Muscle of arm (tissue), 12 donors: ENCODE results near the gene AMELX. TPM values are rescaled to one million over a fixed set of nuclear protein-coding genes. Genes with fewer than 3 reads are reported as not detected.

ENCODE experiments used
- DNase-seq: peaks from one replicate; pipeline ENCODE4 v3.0.0-alpha.2; 2013
- polyA plus RNA-seq, 12 donors: library from polyadenylated mRNA; unstranded; fragments of 120-200 nt; gene quantifications; one replicate each; pipeline ENCODE4 v1.2.1, GENCODE V29; 2013; ENCODE audit not compliant: insufficient read length in 12 of 12

AMELX gene
- polyA plus RNA-seq, 12 donors, result not detected

GRCh38 chrX:11305641-11306040, 12.4 kb downstream of the AMELX start:
- DNase-seq, result no peak

DNA sequence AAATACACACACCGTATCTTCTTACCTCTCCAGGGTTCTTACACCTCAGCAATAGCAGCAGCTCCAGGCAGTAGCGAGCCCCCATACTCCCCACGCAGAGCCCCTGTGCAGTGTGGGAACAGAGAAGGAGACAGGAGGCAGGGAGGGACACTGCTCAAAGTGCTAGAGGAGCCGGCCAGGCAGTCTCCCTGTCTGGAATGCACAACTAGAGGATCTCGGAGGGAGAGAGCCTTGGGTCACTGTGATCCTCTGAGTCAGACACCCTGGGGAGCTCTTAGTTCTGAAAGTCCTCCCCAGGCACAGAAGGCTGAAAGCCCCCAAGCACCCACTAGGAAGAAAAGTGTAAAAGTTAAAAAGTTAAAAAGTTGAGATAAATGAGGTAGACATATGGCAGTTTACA, 16.0 kb downstream of the AMELX start:
- DNase-seq, result no peak

GRCh38 chrX:11311706-11312105, 18.5 kb downstream of the AMELX start:
- DNase-seq, result peak; percentile 40

- DNase-seq, result no peak
These were observed 26.8 kb downstream of the AMELX start for GRCh38 chrX:11319806-11320520.

DNA sequence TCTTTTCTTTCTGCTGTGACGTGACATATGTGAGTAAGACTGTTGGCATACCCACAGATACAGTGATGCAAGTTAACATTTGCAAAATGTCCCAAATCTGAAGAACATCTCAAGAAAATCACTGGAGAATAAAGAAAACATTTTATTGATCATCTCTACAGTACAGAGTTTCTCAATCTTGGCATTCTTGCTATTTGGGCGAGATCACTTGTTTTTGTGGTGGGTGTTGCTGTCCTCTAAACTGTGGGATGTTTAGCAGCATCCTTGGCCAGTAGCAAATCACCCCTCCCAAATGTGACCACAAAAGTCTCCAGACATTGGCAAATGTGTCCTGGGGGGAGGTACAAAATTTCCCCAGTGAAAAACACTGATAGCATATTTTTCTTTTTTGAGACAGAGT, 28.8 kb downstream of the AMELX start:
- DNase-seq, result no peak

DNA sequence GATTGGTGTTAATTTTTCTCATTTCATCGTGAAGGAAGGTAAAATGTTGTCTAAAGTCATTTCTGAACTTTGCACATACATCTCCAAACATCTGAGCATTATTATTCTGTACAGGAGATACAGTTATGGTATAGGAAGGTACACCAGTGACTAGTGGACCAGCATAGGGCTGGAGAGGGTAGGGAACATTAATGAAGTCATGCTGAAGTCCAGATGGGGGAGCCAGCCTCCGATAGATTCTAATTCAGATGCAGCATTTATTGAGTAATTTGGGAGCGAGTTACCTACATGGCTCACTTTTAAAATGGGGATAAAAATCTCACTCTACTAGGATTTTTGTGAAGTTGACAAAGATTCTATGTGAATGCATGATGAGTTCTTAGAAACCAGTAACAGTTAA, 34.9 kb downstream of the AMELX start:
- DNase-seq, result no peak

GRCh38 chrX:11329021-11329420, 35.8 kb downstream of the AMELX start:
- DNase-seq, result no peak

- DNase-seq, result no peak
These were observed 38.6 kb downstream of the AMELX start for GRCh38 chrX:11331788-11332187.

DNA sequence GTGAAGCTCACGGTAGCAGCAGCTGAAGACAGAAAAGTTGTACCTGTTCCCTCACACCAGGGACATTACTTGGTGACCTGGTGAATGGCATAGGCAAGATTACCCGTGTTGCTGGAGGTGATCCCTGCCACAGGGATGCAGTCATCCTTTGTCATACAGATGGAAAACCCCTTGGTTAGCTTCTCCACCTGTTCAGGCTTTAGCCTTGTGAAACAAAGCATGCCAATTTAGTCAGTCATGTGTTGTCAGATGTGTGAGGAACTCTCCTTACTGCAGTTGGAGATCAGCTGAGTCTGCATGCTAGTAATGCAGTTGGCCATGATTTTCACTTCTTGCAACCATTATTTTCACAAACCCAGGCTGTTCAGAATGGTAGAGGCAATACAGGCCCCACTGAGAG, 41.0 kb downstream of the AMELX start:
- no peak for DNase-seq

DNA sequence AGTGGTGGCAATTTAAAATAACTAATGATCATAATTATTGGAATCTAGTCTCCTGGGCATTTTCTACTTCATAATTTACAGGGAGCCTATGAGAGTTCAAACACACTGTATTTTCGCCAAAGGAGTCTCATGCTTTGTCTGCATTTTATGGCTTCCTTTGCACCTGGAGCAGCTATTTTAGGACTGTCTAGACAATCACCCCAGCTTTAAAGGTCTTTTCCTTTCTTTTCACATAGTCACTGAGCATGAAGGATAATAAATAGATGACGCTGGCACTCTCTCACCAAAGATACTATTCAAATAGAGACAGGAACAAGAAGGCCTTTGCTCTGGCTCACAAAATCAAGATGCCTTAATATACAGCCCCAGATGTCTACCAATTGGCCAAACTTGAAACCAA, 43.0 kb downstream of the AMELX start:
- DNase-seq, result no peak

DNA sequence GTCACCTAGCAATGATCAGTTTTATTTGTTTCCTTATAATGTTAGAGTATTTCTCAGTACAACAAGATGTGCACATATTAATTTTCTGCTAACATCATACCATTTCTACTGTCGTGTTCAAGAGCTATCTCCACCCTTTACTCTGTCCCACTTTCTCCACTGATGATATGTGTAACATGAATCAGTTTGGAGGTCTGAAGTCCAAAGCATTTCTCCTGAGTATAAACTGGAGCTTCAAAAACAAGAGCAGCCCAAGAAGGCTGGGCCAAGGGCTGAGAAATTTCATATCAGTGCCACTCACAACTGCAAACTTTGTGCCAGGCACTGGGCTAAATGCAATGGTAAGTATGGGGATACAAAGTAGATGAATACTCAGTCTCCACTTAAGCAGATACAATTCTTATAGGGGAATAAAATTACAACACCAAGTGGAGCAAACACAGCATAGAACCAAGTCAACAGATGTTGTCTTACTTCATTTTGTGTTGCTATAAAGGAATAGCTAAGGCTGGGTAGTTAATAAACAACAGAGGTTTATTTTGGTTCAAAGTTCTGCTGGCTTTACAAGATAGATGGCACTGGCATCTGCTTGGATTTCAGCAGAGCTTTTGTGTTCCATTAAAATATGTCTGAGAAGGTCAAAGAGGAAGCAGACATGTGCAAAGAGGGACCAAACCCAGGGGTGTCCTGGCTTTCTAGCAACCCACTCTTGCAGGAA, 44.2 kb downstream of the AMELX start:
- no peak for DNase-seq

- no peak for DNase-seq
These were observed 48.3 kb downstream of the AMELX start for GRCh38 chrX:11341274-11342201.

- no peak for DNase-seq
These were observed 49.5 kb downstream of the AMELX start for GRCh38 chrX:11342673-11343072.

DNA sequence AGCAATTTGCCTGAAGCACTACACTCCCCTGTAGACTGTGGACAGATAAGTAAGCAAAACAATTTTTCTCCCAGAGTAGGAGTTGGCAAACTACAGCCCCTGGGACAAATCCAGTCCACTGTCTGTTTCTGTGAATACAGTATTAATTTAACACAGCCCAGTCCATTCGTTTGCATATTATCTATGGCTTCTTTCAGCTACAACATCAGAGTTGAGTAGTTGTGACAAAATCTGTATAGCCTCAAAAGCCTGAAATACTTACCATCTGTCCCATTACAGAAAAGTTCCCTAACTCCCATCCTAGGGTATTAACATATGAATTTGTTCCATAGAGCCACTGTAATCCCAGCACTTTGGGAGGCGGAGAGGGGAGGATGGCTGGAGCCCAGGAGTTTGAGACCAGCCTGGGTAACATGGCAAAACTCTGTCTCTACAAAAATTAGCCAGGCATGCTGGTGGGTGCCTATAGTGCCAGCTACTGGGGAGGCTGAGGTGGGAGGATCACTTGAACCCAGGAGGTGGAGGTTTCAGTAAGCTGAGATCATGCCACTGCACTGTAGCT, 53.0 kb downstream of the AMELX start:
- DNase-seq, result no peak

- no peak for DNase-seq
These were observed 54.1 kb downstream of the AMELX start for GRCh38 chrX:11347300-11347699.

DNA sequence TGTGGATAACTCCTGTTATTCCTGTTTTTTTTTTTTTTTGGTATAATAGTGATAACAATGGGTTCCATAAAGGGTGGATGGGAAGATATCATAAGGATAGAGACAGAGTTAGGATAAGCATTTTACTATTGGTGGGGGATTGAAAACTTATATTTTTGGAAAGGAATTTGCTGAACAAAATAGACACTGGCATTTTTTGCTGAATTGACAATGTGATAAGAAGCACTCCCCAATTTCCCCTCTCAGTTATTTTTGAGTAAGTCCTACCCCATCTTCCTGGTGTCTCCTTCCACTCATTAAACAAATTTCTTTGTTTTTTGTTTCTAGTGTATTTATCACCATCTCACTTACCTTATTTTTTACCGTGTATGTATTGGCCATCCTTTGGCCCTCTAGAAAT, 55.8 kb downstream of the AMELX start:
- DNase-seq, result no peak

- DNase-seq, result no peak
These were observed 56.6 kb downstream of the AMELX start for GRCh38 chrX:11349661-11350337.
